HepG2 (cell line): Measurements from ENCODE around the gene CAMK2D. TPM values are rescaled to one million over a fixed set of nuclear protein-coding genes. Genes with fewer than 3 reads are reported as not detected.

Source experiments
- ATAC-seq: fragments of 200-7000 bp; cut with Tn5 transposase; 3 replicates; pipeline ENCODE4 v1.9.1; 2020; ENCODE audit warnings: mild to moderate bottlenecking, moderate library complexity
- BruUV-seq: library from RNA; stranded (reverse); fragments of 400-500 nt; replicated peaks from 2 replicates; lab custom pipeline; 2021; lab: Mats Ljungman, UMichigan
- CTCF ChIA-PET: fragments of 300-600 bp; formaldehyde crosslinking; extraction: SDS; loops from one replicate; lab custom pipeline; 2021; ENCODE audit warnings: low total read pairs, inconsistent platforms, low intra/inter-chr PET ratio; lab: Yijun Ruan, JAX
- POLR2A ChIA-PET: fragments of 350-600 bp; sonication (Branson Sonifier 250); formaldehyde crosslinking; loops from one replicate; lab custom pipeline; 2020; ENCODE audit warnings: antibody characterized with exemption, inconsistent platforms; lab: Yijun Ruan, JAX
- DNase-seq: peaks from one replicate; pipeline ENCODE4 v3.0.0-alpha.2; 2015; ENCODE audit warnings: low spot score
- FAIRE-seq: peaks from 3 replicates; lab custom pipeline; 2011; peaks lifted over from hg19 to GRCh38; lab: Jason Lieb, UNC
- H2AFZ ChIP-seq: one replicate; pipeline ENCODE4 v1.6.1; 2011; ENCODE audit warnings: low read length, inconsistent platforms
- H3K27ac ChIP-seq: fragments of 300-600 bp; 3 replicates; pipeline ENCODE4 v1.8.0; 2011; ENCODE audit warnings: mixed run types, mild to moderate bottlenecking, mixed read lengths, low read length, inconsistent platforms; ENCODE audit not compliant: insufficient read depth; ENCODE audit errors: extremely low read length
- H3K27me3 ChIP-seq, 2 experiments: fragments of 200-600 bp in 1 of 2; 2 replicates in 1 of 2; 3 replicates in 1 of 2; pipeline versions ENCODE4 v1.6.0 to v1.8.0; 2011; ENCODE audit warnings: low read length in 2 of 2, mild to moderate bottlenecking in 2 of 2, moderate library complexity in 2 of 2, inconsistent platforms in 1 of 2; ENCODE audit not compliant: insufficient read depth in 2 of 2, control insufficient read depth in 1 of 2
- H3K36me3 ChIP-seq, 2 experiments: fragments of 200-600 bp in 1 of 2; replicated peaks in 1 of 2; 2 replicates in 1 of 2; 3 replicates in 1 of 2; pipeline versions ENCODE4 v1.5.1 to v1.8.0; 2011; ENCODE audit warnings: low read length in 2 of 2, inconsistent platforms in 1 of 2; ENCODE audit not compliant: insufficient read depth in 2 of 2, control insufficient read depth in 1 of 2
- H3K4me1 ChIP-seq: 2 replicates; pipeline ENCODE4 v1.5.1; 2012; ENCODE audit warnings: low read length, inconsistent platforms; ENCODE audit not compliant: insufficient read depth
- H3K4me2 ChIP-seq: 2 replicates; pipeline ENCODE4 v1.6.0; 2011; ENCODE audit warnings: low read depth, low read length, inconsistent platforms
- H3K4me3 ChIP-seq, 3 experiments: fragments of 200-600 bp in 1 of 3; sonication (generic), shearing (Covaris generic) in 1 of 3; replicated peaks in 1 of 3; 2 replicates each; pipeline ENCODE4 v1.5.1; 2011 to 2016; ENCODE audit warnings: low read length in 3 of 3, inconsistent platforms in 2 of 3, low read depth in 2 of 3, mild to moderate bottlenecking in 2 of 3, control low read depth in 1 of 3, mixed read lengths in 1 of 3; ENCODE audit not compliant: insufficient read depth in 1 of 3
- H3K79me2 ChIP-seq: one replicate; pipeline ENCODE4 v1.6.1; 2011; ENCODE audit warnings: low read length, inconsistent platforms; ENCODE audit not compliant: insufficient read depth
- H3K9ac ChIP-seq: 2 replicates; pipeline ENCODE4 v1.6.0; 2011; ENCODE audit warnings: mild to moderate bottlenecking, low read depth, low read length, inconsistent platforms; ENCODE audit not compliant: insufficient read depth
- H3K9me3 ChIP-seq: 2 replicates; pipeline ENCODE4 v1.5.1; 2012; ENCODE audit warnings: mild to moderate bottlenecking, low read length
- H4K20me1 ChIP-seq: 2 replicates; pipeline ENCODE4 v1.6.0; 2011; ENCODE audit warnings: inconsistent platforms, mild to moderate bottlenecking, low read length, moderate library complexity; ENCODE audit not compliant: insufficient read depth
- CREM ChIP-seq, 2 experiments: sonication (generic) in 1 of 2; formaldehyde crosslinking in 1 of 2; IDR thresholded peaks; 2 replicates each; pipeline versions ENCODE4 v1.4.0 to v1.6.1; 2016 to 2020; ENCODE audit warnings: antibody characterized with exemption in 1 of 2, mild to moderate bottlenecking in 1 of 2, missing genetic modification reagents in 1 of 2
- FOSL2 ChIP-seq: sonication (generic); formaldehyde crosslinking; IDR thresholded peaks from 2 replicates; pipeline ENCODE4 v1.4.0; 2020; ENCODE audit warnings: missing genetic modification reagents
- GTF2F1 ChIP-seq: fragments of 150-350 bp; IDR thresholded peaks from 2 replicates; pipeline ENCODE4 v1.6.1; 2014; ENCODE audit warnings: low read length
- KLF15 ChIP-seq: sonication (generic); formaldehyde crosslinking; IDR thresholded peaks from 2 replicates; pipeline ENCODE4 v1.8.1; 2023; ENCODE audit warnings: borderline replicate concordance, mild to moderate bottlenecking, inconsistent platforms, missing genetic modification reagents, mixed read lengths
- MBNL3 ChIP-seq: fragments of 250-450 bp; sonication (Bioruptor Pico); conservative IDR thresholded peaks from 2 replicates; pipeline ENCODE4 v1.8.0; 2022; ENCODE audit warnings: mild to moderate bottlenecking, inconsistent platforms
- MIER3 ChIP-seq: IDR thresholded peaks from 2 replicates; pipeline ENCODE4 v1.6.1; 2016; ENCODE audit warnings: missing compliant biosample characterization, borderline replicate concordance
- PHF8 ChIP-seq: sonication (generic); formaldehyde crosslinking; IDR thresholded peaks from 2 replicates; pipeline ENCODE4 v1.5.0; 2020; ENCODE audit warnings: missing genetic modification reagents
- ZBTB7B ChIP-seq: sonication (generic); formaldehyde crosslinking; IDR thresholded peaks from 2 replicates; pipeline ENCODE4 v1.4.0; 2020; ENCODE audit warnings: missing genetic modification reagents
- ZNF616 ChIP-seq: sonication (generic); formaldehyde crosslinking; IDR thresholded peaks from 2 replicates; pipeline ENCODE4 v1.5.0; 2020; ENCODE audit warnings: low read depth, mild to moderate bottlenecking, missing genetic modification reagents
- ZNF737 ChIP-seq: sonication (generic); formaldehyde crosslinking; IDR thresholded peaks from 2 replicates; pipeline ENCODE4 v1.5.0; 2020; ENCODE audit warnings: missing genetic modification reagents, mild to moderate bottlenecking, borderline replicate concordance
- WGBS: methylation state at CpG from one replicate; pipeline ENCODE4 v1.1.6; 2017; ENCODE audit warnings: low lambda C conversion rate; 5-methylcytosine and 5-hydroxymethylcytosine counted together
- in situ Hi-C: cut with HindIII; loops from 2 replicates; pipeline ENCODE4 v1.10.0; 2017; ENCODE audit warnings: low pct_unique_long_range_greater_than_20kb; ENCODE audit not compliant: extremely low pct_ligation_motif_present
- intact Hi-C: fragments of 100-400 bp; cut with micrococcal nuclease; formaldehyde crosslinking; loops from one replicate; pipeline ENCODE4 v1.10.0; 2022; ENCODE audit not compliant: unreplicated experiment
- polyA plus RNA-seq, 8 experiments: library from polyadenylated mRNA; depleted of rRNA in 3 of 8; stranded (reverse) in 7 of 8; unstranded in 1 of 8; fragments of >200 nt; fragmentation: Illumina TruSeq in 4 of 8; extraction: Trizol in 4 of 8; gene quantifications; 2 replicates each; pipeline versions ENCODE4 v1.2.1 to v1.2.3, GENCODE V29; 2011 to 2016; ENCODE audit warnings: low read depth in 4 of 8, missing spikeins in 1 of 8, mixed read lengths in 1 of 8; ENCODE audit not compliant: insufficient read depth in 1 of 8
- total RNA-seq, 5 experiments: library from RNA; depleted of rRNA; stranded (reverse); fragments of >200 nt; fragmentation: Illumina TruSeq; extraction: Trizol; gene quantifications; 2 replicates each; pipeline ENCODE4 v1.2.3, GENCODE V29; 2016; ENCODE audit warnings: low read depth in 1 of 5
- TF ChIP-seq, protein P1 (sequence below): sonication (generic); formaldehyde crosslinking; IDR thresholded peaks from 2 replicates; pipeline ENCODE4 v1.5.0; 2020; ENCODE audit warnings: missing genetic modification reagents, mild to moderate bottlenecking, borderline replicate concordance
- TF ChIP-seq, protein P2 (sequence below): sonication (generic); formaldehyde crosslinking; IDR thresholded peaks from 2 replicates; pipeline ENCODE4 v1.4.0; 2020; ENCODE audit warnings: missing genetic modification reagents
- TF ChIP-seq, protein P3 (sequence below): sonication (generic); formaldehyde crosslinking; IDR thresholded peaks from 2 replicates; pipeline ENCODE4 v1.5.1; 2020; ENCODE audit warnings: mild to moderate bottlenecking, missing genetic modification reagents, moderate library complexity

The CAMK2D gene
- total and polyA plus RNA-seq, 2 of the 13 experiments (the other 11 are each of a cell fraction or from before 2014, with no cell fraction given) = 18.0 to 65.4 TPM

DNA sequence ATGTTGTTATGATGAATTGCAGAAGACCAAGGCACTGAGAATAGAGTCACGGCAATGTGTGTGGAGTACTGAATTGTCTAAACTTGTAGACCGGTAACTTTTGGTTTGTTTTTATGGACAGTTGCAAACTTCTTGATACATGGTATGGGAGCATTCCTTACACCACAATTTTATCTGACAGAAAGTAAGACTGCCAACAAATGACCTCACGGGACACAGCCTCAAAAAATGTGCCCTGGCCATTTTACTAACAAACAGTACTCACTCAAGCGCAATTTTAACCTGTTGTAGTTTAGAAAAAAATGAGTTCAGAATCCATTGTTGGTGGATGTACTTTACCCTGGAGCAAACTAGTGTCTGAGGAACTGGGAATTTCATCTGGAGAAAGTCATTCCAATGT, 321.2 kb downstream of the CAMK2D start:
- DNase-seq (no peak), FAIRE-seq (no peak), ATAC-seq (no peak)
- Histone ChIP-seq H3K4me1 (no peaks in the 10 kb centered on the region), H3K4me2 (no peak overlapping the region), H3K79me2 (no peaks in the 10 kb centered on the region), H3K27me3 (no peaks in the 10 kb centered on the region), H3K27ac (no peak overlapping the region), H4K20me1 (no peaks in the 10 kb centered on the region), H3K9me3 (no peaks in the 10 kb centered on the region), H3K9ac (no peak overlapping the region), H3K36me3 (no peaks in the 10 kb centered on the region), H3K4me3 (no peak overlapping the region), H2AFZ (no peak overlapping the region)
- TF ChIP-seq ZNF616 (CRISPR knock-in tag) (no peak), PHF8 (CRISPR knock-in tag) (no peak), GTF2F1 (no peak), FOSL2 (CRISPR knock-in tag) (no peak), ZNF737 (CRISPR knock-in tag) (no peak), KLF15 (no peak), MIER3 (no peak), ZBTB7B (CRISPR knock-in tag) (no peak), MBNL3 (CRISPR knock-in tag) (no peak), CREM (IDR thresholded peaks at IDR 0.05) (no peak), CREM (CRISPR knock-in tag; IDR thresholded peaks at IDR 0.05) (no peak)
- TF ChIP-seq, protein P1, sequence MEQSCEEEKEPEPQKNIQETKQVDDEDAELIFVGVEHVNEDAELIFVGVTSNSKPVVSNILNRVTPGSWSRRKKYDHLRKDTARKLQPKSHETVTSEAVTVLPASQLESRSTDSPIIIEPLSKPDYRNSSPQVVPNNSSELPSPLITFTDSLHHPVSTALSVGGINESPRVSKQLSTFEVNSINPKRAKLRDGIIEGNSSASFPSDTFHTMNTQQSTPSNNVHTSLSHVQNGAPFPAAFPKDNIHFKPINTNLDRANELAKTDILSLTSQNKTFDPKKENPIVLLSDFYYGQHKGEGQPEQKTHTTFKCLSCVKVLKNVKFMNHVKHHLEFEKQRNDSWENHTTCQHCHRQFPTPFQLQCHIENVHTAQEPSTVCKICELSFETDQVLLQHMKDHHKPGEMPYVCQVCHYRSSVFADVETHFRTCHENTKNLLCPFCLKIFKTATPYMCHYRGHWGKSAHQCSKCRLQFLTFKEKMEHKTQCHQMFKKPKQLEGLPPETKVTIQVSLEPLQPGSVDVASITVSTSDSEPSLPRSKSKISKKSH (CRISPR knock-in tag) = no peak
- TF ChIP-seq, protein P2, sequence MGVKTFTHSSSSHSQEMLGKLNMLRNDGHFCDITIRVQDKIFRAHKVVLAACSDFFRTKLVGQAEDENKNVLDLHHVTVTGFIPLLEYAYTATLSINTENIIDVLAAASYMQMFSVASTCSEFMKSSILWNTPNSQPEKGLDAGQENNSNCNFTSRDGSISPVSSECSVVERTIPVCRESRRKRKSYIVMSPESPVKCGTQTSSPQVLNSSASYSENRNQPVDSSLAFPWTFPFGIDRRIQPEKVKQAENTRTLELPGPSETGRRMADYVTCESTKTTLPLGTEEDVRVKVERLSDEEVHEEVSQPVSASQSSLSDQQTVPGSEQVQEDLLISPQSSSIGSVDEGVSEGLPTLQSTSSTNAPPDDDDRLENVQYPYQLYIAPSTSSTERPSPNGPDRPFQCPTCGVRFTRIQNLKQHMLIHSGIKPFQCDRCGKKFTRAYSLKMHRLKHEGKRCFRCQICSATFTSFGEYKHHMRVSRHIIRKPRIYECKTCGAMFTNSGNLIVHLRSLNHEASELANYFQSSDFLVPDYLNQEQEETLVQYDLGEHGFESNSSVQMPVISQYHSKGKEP (CRISPR knock-in tag) = no peak
- TF ChIP-seq, protein P3, sequence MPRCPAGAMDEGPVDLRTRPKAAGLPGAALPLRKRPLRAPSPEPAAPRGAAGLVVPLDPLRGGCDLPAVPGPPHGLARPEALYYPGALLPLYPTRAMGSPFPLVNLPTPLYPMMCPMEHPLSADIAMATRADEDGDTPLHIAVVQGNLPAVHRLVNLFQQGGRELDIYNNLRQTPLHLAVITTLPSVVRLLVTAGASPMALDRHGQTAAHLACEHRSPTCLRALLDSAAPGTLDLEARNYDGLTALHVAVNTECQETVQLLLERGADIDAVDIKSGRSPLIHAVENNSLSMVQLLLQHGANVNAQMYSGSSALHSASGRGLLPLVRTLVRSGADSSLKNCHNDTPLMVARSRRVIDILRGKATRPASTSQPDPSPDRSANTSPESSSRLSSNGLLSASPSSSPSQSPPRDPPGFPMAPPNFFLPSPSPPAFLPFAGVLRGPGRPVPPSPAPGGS (CRISPR knock-in tag) = no peak
- in situ Hi-C loops = no loop called here
- intact Hi-C loops = no loop called here
- WGBS = 58% methylated on average over 4 of the region's 4 CpGs
- BruUV-seq = no TSS peak
- POLR2A ChIA-PET = no interaction called here
- CTCF ChIA-PET = no interaction called here
